GM12865 (cell line): ENCODE data around the gene TIGD3.

ENCODE experiments used
- DNase-seq: peaks from one replicate; pipeline ENCODE4 v3.0.0; 2010; ENCODE audit warnings: low read depth
- H3K4me3 ChIP-seq: 2 replicates; pipeline ENCODE4 v1.5.1; 2011; ENCODE audit warnings: mild to moderate bottlenecking, low read depth, low read length, control low read depth
- CTCF ChIP-seq: IDR thresholded peaks from 2 replicates; pipeline ENCODE4 v1.5.1; 2011; ENCODE audit warnings: low read length, control low read depth, low read depth, inconsistent platforms; ENCODE audit not compliant: insufficient read depth; ENCODE audit errors: missing control alignments

The TIGD3 gene

GRCh38 chr11:65316227-65317024 is 38.1 kb upstream of the TIGD3 start:
- TF ChIP-seq CTCF, result no peak
- no peak overlapping the region for H3K4me3 ChIP-seq
- DNase-seq, result no peak

GRCh38 chr11:65317025-65317786 is 37.3 kb upstream of the TIGD3 start:
- TF ChIP-seq CTCF, result no peak
- H3K4me3 ChIP-seq, result no peak overlapping the region
- no peak for DNase-seq

GRCh38 chr11:65320386-65321075 is 34.0 kb upstream of the TIGD3 start:
- no peak for DNase-seq
- TF ChIP-seq CTCF, result no peak
- no peak overlapping the region for H3K4me3 ChIP-seq

- no peak for TF ChIP-seq CTCF
- no peak overlapping the region for H3K4me3 ChIP-seq
- DNase-seq, result no peak
Measured at GRCh38 chr11:65321076-65321475, 33.5 kb upstream of the TIGD3 start.

GRCh38 chr11:65321828-65322485 is 32.6 kb upstream of the TIGD3 start:
- no peak for DNase-seq
- no peak for TF ChIP-seq CTCF
- H3K4me3 ChIP-seq, result no peak overlapping the region

GRCh38 chr11:65323813-65324212 is 30.7 kb upstream of the TIGD3 start:
- no peak overlapping the region for H3K4me3 ChIP-seq
- no peak for TF ChIP-seq CTCF
- DNase-seq, result no peak
